ENCODE measurements around the gene NCAPH2. TPM values are rescaled to one million over a fixed set of nuclear protein-coding genes. Genes with fewer than 3 reads are reported as not detected.

Gene NCAPH2
- total and polyA plus RNA-seq, 2 of the 8 experiments (the other 6 are each of a cell fraction or from before 2014, with no cell fraction given): 62.2 to 81.6 TPM

- Histone ChIP-seq H4K5ac (ENCODE audit: insufficient read length, low read depth, low read length) (no peak overlapping the region), H3K56ac (replicated peaks; ENCODE audit: insufficient read length, low read depth, low read length) (no peak overlapping the region), H3K4me2 (ENCODE audit: insufficient read depth in 1 of 2, low read depth in 2 of 2, low read length in 2 of 2) (no peak overlapping the region), H3K27ac (ENCODE audit: low read depth, low read length) (no peak overlapping the region), H2BK12ac (ENCODE audit: low read depth, low read length) (no peak overlapping the region), H2AK5ac (ENCODE audit: low read depth, low read length) (no peak overlapping the region), H2BK120ac (replicated peaks; ENCODE audit: low read depth, low read length) (no peak overlapping the region), H3K79me1 (ENCODE audit: low read depth, low read length) (peaks cover 3% of the 10 kb centered on the region; the same call in 1 of the 2 replicates), H3K9me3 (ENCODE audit: insufficient read depth in 2 of 2, low read depth in 1 of 2, low read length in 1 of 2) (no peaks in the 10 kb centered on the region), H4K8ac (ENCODE audit: extremely low read depth, insufficient read depth, low read length) (no peak overlapping the region), H2BK5ac (ENCODE audit: low read depth, low read length) (no peak overlapping the region), H2AFZ (ENCODE audit: low read length) (no peak overlapping the region), H3K36me3 (ENCODE audit: control insufficient read depth in 2 of 4, insufficient read depth in 4 of 4, low read length in 3 of 4) (peaks cover 0 to 15% (median 0%) of the 10 kb centered on the region in 4 experiments; a peak in 2 of 8 replicates), H3K4ac (replicated peaks; ENCODE audit: insufficient read length, low read depth, low read length) (no peak overlapping the region), H4K20me1 (replicated peaks in 1 of 2; ENCODE audit: control insufficient read depth in 1 of 2, insufficient read depth in 2 of 2, low read length in 2 of 2) (peaks cover 0 to 15% of the 10 kb centered on the region in 2 experiments), H3K9ac (replicated peaks in 1 of 4; ENCODE audit: extremely low read depth in 1 of 4, low read depth in 3 of 4, low read length in 3 of 4) (no peak overlapping the region), H3K14ac (ENCODE audit: insufficient read length) (no peak overlapping the region), H3K18ac (ENCODE audit: extremely low read depth, low read length) (no peak overlapping the region), H3K4me1 (replicated peaks in 1 of 4; ENCODE audit: control insufficient read depth in 3 of 4, insufficient read depth in 4 of 4, low read length in 3 of 4) (peaks cover 1 to 8% (median 3%) of the 10 kb centered on the region in 4 experiments; a peak in 6 of 7 replicates), H2BK15ac (ENCODE audit: low read length) (no peak overlapping the region), H2BK20ac (ENCODE audit: low read length) (no peak overlapping the region), H3K27me3 (replicated peaks in 1 of 4; ENCODE audit: control insufficient read depth in 3 of 4, extremely low read depth in 1 of 4, insufficient read depth in 3 of 4, low read length in 3 of 4) (no peaks in the 10 kb centered on the region), H3K23ac (ENCODE audit: insufficient read length) (no peak overlapping the region), H3K4me3 (ENCODE audit: extremely low read depth in 1 of 4, insufficient read depth in 2 of 4, low read depth in 3 of 4, low read length in 4 of 4) (no peak overlapping the region), H3K79me2 (ENCODE audit: control insufficient read depth in 1 of 2, insufficient read depth in 2 of 2, low read length in 2 of 2) (peaks cover 0 to 3% of the 10 kb centered on the region in 2 experiments; a peak in 2 of 4 replicates), H4K91ac (replicated peaks; ENCODE audit: insufficient read length, low read length) (no peak overlapping the region), H3K23me2 (ENCODE audit: low read depth, low read length) (peaks cover 9% of the 10 kb centered on the region; the same call in 1 of the 2 replicates)
- 90% methylated on average over 20 of the region's 26 CpGs; no CpG with 5 or more reads in 1 of the 2 experiments for WGBS, 2 experiments (ENCODE audit: extremely low coverage in 1 of 2, insufficient coverage in 1 of 2, insufficient read length in 1 of 2, insufficient replicate concordance in 2 of 2, low coverage in 1 of 2, low lambda C conversion rate in 2 of 2, missing lambda C conversion rate in 1 of 2)
- POLR2A ChIA-PET (ENCODE audit: partially characterized antibody): interaction anchor here (0.6 to 3.4 kb wide), 3 partner anchors 12 to 25 kb away, joined by 3 to 21 read pairs (median 3); no protein-coding TSS in a partner anchor
- DNase-seq (ENCODE audit: low read depth in 1 of 2, low spot score in 2 of 2) (peak in 1 of 2 experiments; percentile 65), FAIRE-seq (no peak)
- CTCF ChIA-PET (ENCODE audit: partially characterized antibody): interaction anchor here (0.9 to 2.7 kb wide), 8 partner anchors 12 to 143 kb away, joined by 3 to 11 read pairs (median 3); partner anchors contain the start of gene MIOX
- TF ChIP-seq CTCF (IDR thresholded peaks at IDR 0.05; ENCODE audit: control extremely low read depth in 1 of 3, insufficient read depth in 1 of 3, low read depth in 1 of 3, low read length in 3 of 3) (peak; percentile 9 to 46 (median 15); a peak in 2 of 4 replicates), GABPA (IDR thresholded peaks at IDR 0.05; ENCODE audit: borderline replicate concordance, insufficient read depth, low read length) (no peak)
Measured at GRCh38 chr22:50503475-50504145, 4.4 kb upstream of the NCAPH2 start.

All from H1 (cell line).